Fibroblast of skin of scalp (primary cell): Measurements from ENCODE around the gene IGFBP2.
A peak's percentile ranks its signal among the peaks of the same experiment; 100 is the strongest.

ENCODE experiments used
- DNase-seq: peaks from one replicate; pipeline ENCODE4 v3.0.0-alpha.2; 2013

IGFBP2 gene

DNA sequence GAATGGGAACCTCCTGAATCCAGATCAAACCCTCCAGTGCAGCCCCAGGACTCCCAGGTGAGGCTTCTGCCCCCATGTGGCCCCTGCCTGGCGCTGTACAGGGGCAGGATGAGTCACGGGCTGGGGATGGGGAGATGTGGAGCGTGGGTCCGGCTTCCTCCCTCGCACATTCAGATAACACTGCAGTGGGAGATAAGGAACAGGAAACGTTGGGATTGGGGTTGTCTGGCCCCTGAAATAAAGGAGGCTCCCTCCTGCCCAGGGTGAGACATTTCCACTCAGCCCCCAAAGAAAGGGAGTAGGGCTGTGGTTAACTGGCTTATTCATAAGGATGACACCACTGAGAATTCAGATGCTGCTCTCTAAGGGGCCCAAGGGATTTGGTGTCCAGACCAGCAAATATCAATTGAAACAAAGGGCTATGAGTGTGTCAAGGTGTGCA lies 31.4 kb downstream of the IGFBP2 start:
- peak; percentile 56 for DNase-seq

DNA sequence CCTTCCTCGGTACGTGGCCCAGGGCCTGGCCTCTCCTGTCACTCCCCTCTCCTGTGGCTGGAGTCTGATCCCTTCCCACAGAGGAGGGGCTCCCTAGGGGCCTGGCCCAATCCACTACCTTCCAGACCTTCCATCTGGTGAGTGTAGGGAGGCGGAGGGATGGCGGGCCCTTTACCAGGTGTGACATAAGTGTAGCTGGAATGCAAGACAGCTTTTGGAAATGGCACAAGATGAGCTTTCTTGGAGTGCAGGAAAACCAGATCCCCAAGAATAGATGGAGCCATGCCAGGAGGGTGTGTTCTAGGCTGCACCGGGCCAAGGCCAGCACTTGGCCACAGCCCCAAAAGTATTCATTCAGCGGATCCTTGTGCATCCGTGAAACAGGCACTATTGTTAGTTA lies 32.0 kb downstream of the IGFBP2 start:
- peak; percentile 22 for DNase-seq

DNA sequence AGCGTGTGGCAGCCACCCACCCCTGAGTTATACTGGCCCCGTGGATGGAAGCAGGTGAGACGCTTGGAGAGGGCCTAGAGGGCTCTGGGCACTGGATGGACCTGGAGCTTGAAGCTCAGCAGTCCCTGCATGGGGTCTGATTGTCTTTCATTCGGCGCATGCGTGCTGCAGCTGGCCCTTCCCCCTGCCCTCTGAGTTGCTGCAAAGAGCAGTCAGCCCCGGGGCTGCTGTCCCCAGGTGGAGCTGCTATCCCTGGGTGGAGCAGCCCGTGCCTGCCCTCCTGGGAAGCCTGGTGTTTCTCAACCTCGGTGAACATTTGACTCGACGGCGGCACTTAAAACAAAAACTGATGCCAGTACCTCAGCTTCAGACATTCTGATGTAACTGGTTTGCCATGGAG lies 32.5 kb downstream of the IGFBP2 start:
- DNase-seq = peak; percentile 39

DNA sequence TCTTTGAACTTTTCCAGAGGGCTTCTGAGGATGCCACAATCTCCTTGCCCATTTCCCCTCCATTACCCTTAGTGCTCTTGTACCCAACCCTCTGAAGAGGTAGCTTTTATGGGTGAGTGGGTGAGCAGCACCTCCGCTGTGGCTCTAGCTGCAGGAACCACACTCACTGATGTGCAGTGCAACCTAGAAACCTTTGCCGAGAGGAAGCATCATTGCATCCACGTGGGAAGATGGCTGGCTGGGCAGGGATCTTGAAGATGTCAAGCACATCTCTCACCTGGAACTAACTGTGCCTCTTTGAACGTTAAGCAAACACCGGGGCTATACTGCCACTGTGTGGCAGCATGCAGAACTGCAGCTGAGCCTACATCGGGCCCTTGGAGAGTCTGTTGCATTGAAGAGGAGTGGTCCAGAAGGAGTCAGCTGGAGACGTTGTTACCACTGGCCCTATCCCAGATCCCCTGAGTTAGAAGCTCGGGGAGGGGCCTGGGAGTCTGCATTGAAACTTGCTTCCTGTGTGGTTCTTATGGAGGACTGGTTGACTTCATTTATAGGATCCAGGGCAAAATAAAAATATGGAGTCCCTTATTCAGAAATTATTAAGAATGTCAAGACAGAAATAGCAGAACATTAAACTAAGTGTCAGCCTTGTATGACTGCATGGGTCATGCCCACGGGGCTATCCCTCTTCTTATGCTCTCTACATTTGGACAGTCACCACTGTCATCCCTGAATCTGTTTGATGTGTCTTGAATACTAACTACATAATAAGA lies 33.4 kb downstream of the IGFBP2 start:
- peak; percentile 67 for DNase-seq

DNA sequence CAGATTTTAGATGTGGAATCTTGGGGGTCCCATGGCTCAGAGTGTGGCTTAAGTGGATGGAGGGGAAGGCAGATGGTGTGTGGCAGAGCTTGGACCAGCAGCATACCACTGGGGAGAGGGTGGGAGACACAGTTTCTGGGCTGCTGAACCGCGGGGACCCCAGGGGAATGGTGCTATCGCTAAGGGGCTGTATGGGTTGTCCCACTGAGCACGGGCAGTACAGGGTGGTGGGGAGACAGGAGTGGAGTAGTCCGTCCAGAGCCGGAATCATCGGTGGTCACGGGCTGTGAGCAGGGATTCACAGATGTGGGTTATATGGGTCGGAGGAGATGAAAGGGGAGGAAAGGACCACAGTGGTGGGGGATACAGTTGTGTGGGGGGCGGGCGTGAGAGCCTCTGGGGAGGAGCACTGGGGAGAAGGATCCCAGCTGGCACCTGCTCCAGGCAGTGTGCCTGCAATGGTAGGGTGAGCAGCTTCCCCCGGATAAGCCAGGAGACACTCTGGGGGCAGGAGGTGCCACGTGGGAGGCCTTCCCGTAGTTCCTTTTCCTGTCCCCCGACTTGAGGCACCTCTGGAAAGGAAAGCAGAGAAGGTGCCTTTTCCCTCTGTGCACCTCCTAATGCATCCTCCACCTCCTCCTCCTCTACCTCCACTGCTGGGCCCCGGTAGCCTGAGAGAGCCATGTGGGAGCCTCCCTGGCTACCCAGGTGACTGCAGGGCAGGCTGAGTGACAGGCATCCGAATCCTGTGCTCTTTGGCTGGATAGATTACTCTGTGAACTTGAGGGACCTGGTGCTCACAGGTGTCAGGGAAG lies 37.3 kb downstream of the IGFBP2 start:
- DNase-seq = no peak

DNA sequence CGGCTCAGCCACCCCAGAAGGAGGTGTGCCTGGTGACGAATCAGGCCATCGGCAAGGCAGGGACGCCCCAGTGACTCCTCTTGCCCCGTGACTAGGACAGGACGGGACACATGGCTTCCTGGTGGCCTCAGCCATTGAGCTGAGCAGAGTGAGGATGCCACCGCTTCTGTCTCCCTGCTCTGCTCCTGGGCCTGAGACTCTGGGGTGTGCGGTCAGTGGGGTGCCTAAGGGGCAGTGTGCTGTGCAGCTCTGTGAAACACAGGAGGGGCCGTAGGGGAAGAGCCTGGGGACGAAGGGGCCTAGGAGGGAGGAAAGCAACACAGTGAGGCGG lies 37.8 kb downstream of the IGFBP2 start:
- no peak for DNase-seq

DNA sequence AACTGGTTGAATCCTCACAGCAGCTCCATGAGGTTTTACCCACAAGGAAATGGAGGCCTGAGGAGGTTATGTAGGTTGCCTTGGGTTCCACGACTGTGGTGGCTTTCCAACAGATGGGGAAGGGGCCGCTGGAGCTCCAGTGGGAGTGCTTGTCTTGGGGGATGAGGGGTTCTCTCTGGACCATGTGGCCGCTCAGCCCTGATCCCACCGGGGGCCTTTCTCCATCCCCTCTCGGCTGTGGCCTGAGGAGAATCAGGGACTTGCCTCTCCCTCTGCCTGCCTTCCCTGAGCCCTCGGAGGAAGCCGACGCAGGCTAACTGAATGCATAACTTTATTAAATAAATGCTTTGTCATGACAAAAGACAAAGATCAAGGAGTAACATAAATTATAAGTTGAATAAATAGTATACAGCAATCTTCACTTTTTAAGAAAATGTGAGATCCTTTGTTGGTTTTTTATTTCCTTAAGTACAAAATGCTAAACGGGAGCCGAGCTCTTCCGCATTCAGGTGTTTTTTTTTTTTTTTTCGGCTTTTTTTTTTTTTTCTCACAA lies 38.6 kb downstream of the IGFBP2 start:
- DNase-seq = no peak

DNA sequence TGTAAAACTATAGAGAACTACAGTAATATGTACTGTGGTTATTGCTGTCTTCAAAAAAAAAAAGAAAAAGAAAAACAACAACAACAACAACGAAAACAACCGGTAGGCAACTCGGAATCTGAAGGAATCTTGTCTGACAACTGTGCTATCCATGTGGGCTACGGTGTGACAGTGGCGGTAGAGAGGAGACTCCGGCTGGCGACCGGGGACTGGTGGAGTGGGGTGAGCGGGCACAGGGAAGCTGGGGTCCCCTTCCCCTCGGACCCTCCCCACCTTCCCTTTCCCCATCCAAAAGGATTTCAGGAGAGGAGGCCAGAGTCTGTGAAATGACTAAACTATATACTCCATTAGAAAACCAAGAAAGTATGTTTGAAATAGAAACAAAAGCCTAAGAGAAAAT lies 39.2 kb downstream of the IGFBP2 start:
- DNase-seq = no peak

DNA sequence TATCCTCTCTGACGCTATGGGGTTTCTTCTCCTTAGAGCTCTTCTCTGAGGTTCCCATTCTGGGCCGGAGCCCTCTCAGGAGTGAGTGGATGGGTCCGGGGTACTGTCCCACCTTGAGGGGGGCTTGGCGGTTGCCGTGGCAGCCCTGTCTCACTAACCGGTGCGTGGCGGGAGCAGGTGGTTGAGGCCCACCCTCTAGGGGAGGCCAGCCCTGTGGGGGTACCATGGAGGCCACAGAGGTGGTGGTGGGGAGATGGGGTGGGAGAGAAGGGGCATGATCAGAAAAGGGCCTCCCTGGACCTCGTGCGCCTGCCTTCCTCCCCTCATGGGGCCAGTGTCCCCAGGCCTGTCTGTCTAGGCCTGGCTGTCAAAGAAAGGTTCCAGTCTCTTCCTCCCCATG lies 39.8 kb downstream of the IGFBP2 start:
- DNase-seq = no peak

DNA sequence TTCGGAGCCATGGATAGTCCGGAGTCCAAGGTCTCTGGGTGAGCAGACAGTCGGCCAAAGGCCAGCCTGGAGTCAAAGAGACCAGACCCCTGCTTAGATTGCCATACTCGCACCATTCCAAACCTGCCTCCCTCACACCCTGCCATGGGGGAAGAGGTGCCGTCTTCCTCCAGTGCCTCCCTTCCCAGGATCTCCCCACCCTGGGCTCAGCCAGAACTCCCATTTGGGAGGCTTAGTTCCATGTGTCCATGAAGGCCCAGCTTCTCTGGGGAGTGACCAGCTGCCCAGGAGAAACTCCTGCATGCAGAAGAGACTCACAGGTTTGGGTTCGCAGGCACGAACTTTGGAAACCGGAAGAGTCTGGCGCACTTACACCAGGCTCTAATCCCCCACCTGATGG lies 40.4 kb downstream of the IGFBP2 start:
- no peak for DNase-seq

DNA sequence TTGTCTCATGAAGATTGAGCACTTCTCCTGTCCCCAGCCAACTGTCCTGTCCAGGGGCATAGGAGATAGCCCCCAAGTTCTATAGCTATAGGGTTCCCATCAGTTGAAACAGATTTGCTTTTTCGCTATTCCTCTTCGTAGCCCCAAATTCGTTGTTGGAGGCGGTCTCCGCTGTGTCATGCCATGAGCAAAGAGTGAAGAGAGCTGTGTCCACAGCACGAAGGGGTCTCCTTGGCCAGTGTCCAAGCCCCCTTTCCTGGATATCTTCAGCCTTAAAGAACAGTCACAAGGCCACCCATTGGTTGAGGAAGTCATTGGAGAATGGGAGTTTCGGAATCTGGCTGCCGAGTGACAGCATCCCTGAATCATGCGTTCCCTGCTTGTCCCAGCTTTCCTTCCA lies 41.2 kb downstream of the IGFBP2 start:
- no peak for DNase-seq

DNA sequence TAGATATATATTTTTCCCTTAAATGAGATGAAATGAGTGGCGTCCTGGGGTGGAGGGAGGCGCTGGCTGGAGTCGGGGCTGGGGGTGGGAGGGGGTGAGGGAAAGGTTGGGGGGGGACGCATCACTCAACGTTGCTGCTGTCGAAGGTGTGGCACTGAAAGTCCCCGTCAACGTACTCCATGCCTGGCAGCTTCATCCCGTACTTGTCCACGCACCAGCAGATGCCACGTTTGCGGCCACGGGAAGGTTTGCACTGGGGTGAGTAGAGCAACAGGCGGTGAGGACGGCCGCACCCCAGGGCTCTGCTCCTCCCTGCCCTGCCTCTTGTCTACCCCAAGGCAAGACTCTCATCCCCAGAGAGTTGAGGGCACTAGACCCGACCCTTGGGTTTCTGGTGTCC lies 43.4 kb downstream of the IGFBP2 start:
- DNase-seq = no peak

DNA sequence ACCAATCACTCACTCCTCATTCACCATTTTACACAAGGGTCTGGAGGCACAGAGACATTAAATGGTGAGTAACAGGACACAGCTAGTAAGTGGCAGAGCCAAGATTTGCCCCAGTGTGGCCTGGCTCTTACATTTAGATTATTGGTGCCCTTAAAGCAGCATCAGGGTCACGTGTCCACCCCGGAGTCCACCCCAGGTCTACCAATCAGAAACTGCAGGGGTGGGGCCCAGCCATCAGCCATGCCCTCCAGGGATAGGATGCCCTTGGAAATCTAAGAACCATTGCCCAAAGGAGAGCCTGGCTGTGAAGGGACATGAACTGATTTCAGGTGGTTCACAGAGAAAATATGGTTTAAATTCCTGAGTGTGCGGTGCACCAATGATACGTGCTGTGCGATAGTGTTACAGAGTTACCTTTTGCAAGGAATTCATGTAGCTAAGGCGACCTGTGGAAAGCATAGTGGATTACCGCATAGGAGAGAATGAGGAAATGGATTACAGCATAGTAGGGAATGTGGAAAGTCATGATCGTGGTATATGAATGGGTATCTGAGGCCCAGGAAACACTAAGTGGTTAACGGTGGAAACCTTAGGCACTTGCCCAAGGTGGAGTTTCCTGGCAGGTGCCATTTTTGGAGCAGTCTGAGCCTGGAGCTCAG lies 44.3 kb downstream of the IGFBP2 start:
- DNase-seq = no peak

DNA sequence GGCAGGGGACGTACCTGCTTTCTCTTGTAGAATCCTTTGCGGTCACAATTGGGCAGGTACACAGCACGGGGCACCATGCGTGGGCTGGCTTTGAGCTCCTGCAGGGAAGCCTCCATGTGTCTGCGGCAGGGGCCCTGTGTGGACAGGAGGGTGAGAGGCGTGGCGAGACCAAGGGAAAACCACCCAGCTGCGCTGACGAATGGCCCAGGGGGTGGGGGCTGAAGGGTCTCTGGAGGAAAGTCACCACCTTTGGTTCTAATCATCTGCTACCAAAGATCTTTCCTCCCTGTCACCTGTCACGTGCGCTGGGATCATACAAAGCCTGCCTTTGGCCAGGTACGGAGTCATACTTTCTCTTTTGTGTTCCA lies 44.9 kb downstream of the IGFBP2 start:
- no peak for DNase-seq

DNA sequence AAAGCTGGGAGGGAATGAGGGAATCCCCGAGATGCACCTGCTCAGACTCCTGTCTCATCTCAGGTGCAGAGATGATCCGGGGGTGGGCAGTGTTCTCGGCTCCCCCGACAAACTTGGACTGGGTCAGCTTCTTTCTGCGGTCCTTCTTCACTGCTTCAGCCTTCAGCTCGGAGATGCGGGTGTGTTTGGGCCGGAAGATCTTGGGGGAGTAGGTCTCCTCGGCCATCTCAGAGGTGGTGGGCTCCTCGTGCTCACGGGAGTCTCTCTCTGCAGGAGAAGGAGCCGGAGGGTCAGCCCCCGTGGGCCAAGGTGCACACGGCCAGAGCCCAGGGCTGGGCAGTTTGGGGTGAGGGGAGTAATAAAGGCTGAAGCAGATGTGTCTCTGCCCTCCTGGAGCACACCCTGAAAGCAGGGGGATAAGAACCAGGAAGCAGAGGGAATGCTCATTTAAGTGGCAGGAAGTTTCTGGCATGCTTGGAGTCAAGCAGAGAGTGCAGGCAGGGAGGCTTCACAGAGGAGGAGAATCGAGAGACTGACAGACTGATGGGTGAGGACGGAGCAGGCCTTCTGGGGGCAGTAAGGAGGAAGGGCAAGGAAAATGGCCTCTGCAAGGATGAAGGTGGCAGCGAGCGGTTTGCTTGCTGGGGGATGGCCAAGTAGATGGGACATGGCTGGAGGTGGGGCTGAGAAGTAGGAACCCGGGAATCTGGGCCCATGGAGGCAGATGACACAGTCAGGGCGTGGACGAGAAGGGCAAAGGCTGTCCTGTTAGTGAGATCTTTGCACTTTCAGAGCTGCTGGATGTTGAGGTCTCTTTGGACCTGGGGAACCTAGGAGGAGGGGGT lies 45.8 kb downstream of the IGFBP2 start:
- no peak for DNase-seq

DNA sequence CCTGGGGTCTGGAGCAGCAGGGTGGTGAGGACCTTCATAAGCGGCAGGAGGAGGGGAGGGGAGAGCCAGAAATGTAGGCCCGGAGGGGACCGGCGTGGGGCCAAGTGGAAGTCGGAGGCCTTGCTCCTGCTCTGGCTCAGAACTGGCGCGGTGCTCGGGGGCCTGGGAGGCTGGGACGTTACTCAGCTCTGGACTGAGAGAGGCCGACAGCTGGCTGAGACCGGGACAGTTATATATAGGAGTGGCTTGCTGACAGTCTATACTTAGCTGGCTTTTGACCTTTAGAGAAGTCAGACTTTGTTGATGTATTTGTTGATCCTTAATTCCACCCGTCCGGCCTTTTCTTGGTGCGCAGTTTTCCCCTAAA lies 46.4 kb downstream of the IGFBP2 start:
- no peak for DNase-seq

DNA sequence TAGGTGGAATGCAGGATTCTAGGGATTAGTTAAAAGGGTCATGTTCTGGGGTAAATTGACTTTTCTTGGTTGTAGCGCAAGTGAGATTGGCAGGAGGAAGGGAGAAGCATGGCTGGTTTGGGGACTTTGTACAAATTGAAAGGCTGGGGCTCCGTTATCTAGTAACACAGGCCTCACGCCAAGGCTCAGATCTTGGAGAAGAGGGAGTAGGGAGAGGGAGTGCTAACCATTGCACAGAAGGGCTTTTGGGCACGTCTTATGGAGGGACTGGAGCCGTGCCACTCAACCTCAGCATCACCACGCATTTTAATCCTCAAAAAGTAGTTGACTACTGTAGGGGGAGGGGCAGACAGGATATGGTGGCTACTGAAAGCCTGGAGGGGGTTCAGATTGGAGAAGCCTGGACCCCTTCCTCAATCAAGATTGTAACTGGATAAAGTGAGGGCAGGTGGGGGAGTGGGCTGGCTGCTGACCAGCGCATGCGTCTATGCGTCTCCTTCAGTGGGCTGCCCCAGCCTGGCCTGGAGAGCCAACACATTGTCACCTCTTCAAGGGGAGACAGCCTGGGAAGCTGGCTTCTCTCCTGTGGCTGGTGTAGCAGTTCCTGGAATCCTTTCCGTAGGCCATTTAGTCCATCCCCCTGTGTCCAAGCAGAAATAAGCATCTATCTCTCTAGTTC lies 47.9 kb downstream of the IGFBP2 start:
- DNase-seq = no peak

DNA sequence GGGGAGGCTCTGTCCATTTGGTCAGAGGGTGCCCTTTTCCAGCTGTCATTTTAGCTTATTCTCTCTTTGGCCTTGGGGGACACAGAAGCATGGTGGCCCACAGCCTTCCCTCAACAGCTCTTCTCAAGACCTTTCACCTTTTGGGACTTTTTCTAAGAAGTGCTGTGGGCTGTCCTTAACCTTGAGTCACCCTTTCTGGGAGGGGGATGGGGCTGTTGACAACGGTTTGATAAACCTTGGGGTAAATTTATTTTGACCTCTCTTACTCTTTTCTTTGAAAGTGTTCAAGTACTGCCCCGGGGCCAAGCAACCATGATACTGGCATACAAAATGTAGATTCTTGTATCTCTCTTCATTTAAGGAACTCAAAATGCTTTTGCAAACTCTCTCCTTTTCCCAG lies 48.5 kb downstream of the IGFBP2 start:
- no peak for DNase-seq

DNA sequence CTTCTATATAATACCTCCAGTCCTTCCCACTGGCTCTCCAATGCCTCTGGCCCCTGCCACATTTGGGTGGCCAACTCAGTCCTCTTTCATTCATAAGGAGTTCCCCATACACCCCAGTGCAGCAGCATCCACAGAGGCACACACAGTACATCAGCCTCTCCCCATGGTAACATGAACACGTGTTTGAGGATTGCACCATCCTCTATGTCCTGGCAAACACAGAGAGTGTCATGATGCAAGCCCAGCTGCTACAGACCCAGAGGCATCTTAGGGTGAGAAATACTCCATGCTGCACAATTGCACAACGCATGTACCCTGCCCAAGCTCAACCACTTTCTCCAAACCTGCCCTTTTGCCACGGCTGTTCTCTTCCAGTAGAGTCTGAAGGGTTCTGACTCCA lies 50.6 kb downstream of the IGFBP2 start:
- peak; percentile 88 for DNase-seq

DNA sequence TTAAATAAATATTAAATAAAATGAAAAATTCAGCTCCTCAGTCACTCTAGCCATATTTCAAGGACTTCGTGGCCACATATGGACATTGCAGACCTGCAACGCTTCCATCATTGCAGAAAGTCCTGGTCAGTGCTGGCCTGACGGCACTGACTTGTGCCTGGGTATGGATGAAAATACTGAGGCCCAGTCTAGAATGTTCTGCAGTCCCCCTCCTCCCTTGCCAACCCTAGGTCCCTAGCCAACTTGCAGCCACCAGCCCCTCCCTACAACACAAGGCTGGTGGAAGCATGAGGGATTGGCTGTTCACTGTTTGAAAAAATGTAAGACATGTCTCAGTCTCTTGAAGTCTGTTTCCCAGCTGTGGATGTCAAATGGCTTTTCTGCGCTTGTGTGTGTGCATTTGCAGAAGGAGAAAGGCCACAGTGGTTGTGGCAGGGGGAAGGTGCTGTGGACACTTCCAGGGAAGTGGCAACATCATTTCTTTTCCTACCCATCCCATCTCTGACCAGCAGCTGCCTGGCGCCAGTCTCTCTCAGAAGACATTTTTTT lies 52.2 kb downstream of the IGFBP2 start:
- no peak for DNase-seq

DNA sequence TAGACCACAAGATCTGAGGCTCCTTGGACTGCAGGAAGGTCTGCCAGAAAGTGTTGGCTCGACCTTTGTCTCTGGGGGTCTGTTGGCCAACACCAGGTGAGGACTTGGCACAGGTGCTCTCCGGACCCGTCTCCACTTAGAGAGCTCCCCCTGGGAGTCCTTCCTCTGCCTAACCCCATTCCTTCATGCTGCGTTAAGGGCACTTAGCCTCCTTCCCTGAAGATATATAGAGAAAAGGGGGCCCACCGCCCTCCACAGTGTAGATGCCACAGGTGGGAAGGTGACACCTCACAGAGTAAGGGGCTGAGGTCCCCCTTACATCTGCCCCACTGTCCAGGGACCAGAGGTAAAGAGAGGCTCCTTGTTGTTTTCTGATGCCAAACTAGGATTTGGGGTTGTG lies 53.9 kb downstream of the IGFBP2 start:
- DNase-seq = no peak

DNA sequence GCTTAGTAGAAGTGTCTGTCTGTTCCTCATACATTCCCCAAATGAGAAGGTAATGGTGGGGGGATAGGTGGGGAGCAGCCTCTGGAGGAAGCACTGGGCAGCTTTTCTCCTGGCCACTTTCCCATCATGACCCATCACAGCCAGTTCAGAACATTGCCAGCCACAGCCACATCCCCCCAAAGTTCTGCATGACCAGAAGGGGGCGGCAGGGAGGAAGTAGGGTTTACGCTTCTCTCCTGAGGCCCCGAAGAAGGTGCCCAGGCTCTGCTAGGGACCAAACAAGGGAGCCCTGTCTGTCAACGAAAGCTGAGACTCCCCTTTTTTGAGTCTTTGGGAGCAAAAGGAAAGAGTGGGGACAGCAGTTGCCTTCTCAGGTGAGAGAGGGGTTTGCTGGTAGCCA lies 54.4 kb downstream of the IGFBP2 start:
- no peak for DNase-seq
